HS-27A (cell line): ENCODE results near the gene BCO1.

Experiments used
- DNase-seq: peaks from one replicate; pipeline ENCODE4 v3.0.0-alpha.2; 2012; ENCODE audit warnings: low read depth, missing footprints

Gene BCO1

DNA sequence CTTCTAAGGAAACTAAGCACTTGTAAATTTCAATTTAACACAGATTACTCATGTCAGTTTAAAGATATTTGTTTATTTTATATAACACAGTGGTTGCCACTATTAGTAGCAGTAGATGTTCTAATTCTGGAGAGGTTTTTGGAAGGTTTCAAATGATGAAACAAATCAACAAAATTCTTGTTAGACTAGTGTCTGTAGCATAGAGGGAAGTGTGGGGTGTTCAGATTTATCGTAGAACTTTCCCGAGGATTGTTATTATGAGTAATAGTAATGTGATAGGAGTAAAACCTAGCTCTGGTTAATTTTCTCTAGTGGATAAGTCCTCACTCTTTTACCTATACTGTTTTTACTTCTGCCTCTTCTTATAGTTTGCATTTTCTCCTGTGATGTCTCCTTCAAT is 82.5 kb downstream of the BCO1 start:
- no peak for DNase-seq

DNA sequence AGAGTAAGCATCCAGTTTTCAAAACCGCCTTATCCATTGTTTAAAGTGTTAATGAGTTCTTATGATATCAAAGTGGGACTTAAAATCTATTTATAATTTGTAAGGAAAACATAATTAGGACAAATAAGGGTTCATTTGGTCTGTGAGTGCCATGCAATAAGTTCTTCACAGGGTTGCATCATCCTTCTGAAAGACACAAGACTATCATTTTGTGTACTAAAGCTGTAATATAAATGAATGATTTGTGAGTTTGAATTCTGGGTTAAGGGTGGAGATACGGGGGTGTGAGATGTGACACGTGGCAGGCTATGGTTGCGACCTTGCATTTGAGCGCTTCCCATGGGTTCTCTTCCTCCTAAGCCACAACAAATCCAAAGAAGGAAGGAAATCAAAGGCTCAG is 83.0 kb downstream of the BCO1 start:
- DNase-seq: no peak

DNA sequence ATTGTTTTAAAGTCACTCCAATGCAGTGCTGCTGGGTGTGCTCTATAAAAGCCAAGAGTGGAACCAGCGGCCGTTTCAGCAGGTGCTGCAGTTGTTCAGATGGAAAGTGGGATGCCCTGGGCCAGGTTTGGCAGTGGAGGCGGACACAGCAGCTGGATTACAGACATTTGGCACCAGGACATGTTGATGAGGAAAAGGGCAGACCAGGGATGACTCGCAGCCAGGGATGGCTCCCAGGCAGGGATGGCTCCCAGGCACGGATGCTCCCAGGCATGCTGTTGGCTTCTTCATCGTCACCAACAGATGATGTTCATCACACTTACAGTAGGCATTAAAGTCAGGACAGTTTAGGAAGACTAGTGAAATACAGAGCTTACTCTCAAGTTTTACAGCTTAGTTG is 86.3 kb downstream of the BCO1 start:
- DNase-seq: no peak

DNA sequence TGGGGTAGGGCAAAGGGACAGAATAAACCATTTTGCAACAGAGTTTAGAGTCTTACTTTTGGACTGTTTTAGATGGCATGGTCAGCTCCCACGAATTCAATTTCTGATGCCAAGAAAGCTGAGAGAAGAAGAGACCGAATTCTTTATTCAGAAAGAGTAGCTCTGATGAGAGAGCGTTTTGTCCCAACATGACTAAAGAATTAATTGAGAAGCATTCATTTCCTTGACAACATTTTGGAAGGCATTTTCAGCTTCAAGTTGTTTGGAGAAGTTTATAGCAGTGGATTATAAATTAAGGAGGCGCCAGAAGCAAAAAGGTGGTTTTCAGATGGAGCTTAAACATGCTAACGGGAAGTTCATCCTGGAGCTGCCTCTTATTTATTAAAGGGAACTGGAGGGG is 88.5 kb downstream of the BCO1 start:
- no peak for DNase-seq

DNA sequence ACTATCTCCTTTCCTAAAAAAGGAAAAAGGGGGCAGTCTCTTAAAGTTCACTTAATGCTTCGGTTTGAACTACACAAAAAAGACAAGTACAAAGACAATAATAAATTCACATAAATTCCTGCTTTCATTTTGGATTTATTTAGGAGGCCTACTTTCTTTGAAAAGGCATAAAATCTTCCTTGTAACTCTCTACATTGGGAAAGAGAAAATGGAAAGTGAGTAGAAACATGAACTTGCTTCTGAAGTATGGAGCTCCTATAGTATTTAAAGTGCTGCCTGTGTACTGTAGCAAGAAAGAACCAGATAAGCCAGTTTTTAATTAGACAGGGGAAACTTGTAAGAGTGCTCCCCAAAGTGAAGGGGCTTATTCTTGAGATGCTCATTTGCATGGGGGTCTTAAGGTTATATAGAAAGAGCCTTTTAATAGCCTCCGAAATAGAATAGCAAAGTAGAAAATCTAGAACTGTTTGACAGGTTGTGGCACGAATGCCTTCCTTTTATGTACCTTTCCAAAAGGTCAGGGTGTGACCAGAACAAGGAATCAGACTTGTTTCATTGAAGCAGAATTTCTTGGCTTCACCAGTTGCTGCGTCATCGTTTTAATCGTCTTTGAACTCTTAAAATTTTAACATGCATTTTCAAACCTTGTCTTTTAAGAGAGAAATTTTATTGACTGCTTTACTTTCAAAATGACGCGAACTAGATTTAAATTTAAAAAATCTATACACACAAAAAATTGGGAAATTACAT is 89.1 kb downstream of the BCO1 start:
- no peak for DNase-seq

DNA sequence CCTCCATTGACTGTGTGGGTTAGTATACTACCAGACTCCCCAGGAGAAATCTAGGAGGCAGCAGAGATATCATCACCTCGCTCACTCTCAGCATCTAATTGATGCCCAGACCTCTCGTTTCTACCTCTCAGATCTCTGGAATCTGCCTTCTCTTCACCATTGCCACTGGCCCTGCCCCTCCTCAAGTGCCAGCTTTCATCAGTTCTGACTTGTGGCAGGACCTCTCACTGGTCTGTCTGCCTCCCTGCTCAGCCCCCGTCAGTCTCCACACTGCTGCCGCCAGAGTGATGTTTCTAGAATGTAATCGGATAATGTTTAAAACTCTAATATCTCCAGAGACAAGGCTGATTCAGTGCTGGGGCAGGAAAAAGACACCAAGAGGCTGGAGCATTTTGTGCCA is 91.5 kb downstream of the BCO1 start:
- no peak for DNase-seq

DNA sequence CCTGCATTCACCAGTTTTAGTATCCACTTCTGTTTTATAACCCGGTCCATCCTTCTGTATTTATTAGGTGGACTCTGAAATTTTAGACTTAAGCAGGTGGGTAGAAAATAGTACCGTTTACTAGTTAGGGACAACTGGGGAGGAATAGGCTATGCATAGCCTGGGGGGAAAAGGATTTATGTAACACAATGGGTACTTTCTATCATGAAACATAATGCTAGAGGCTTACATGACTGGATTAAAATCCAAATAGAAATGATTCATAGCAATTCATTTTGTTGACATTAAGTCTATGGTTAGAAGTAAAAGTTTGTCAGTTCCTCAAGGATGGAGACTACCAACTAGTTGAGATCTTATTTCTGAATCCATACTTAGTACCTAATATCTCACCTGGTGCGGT is 94.9 kb downstream of the BCO1 start:
- no peak for DNase-seq

DNA sequence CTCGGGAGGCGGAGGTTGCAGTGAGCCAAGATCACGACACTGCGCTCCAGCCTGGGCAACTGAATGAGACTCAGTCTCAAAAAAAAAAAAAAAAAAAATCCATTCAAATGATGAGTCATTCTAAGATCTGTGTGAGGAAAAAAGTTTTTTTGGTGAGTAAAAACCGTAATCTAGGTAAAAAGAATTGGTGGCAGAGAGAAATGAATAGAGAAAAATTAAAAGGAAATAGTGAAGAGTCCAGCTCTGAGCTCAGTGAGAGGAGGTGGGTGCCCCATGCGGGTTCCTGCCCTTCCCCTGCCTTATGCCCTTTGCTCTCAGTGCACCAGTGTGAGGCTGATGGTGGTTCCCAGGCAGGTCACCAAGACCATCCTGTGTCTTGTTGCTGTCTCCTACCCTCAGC is 97.2 kb downstream of the BCO1 start:
- DNase-seq: no peak

DNA sequence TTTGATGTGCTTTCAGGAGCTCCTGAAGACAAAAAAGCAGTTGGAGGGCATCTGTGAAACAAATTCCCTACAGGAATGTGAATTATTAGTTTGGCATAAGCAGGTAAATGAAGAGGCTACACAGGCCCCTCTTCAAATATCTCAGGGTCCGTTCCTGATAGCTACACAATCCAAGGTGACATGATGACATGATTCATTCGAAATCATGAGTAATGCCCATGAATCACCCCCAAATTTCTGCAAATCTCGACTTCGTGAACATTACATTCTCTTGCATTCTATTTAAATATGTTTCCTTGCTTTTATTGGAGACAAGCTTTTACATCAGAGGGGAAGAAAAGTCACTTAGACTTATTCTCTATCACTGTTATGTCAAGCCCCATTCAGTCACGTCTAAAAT is 98.6 kb downstream of the BCO1 start:
- DNase-seq: no peak
